ENCODE results near the gene LRRC47.
"Not testable (repeated sequence)": the region's sequence is repeated elsewhere in the genome, so short reads cannot be mapped to it uniquely, and the experiment has no call there.

Gene LRRC47

GRCh38 chr1:3814771-3815561 is 18.7 kb upstream of the LRRC47 start:
- DNase-seq: no peak

DNA sequence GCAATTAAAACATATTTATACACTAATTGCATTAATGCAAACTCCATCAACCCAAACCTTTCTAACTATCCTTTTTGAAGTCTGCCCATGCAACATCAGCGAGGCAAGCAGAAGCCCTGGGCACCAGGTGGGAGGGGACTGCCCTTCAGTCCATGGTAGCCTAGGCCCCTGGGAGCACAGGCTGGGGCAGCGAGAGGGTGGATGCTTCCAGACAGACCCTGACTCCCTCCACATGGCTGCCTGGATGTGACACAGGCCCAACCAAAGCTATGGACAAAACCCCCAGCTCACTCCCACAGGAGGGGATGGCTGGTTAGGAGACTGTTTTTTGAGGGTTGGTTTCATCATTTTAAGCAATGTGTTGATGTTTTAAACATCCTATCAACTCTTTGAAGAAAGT is 17.8 kb upstream of the LRRC47 start:
- DNase-seq: no peak

DNA sequence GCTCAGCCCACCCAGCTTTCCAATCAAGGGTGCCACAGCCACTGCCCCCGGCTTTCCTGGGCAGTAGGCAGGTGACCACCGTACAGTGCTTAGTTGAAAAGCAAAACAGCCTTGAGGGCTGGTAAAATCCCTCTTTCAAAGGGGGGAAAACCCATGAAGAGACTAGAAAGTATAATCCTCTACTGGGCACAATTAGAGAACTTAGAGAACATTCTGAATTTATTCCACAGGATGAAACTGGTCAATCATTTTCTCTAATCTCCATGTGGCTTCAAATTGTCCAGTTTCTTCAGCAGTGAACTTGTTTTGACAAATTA is 15.3 kb upstream of the LRRC47 start:
- DNase-seq: no peak

DNA sequence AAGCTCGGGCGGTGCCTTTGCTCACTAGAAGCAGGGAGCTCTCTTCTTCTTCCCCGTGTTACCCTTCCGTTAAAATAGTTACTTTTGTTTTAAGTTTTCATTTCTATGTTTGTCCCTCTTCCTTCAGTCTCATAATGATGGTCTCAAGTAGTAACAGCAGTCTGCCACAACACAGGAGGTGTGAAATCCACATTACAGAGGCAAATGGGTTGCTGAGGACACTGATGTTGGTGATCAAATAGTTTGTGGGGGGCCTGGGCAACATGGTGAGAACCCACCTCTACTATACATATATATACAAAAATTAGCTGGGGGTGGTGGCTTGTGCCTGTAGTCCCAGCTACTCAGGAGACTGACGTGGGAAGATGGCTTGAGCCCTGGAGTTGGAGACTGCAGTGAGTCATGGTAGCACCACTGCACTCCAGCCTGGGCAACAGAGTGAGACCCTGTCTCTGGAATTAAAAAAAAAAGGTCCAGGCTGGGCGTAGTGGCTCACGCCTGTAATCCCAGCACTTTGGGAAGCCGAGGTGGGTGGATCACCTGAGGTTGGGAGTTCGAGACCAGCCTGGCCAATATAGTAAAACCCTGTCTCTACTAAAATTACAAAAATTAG is 14.0 kb upstream of the LRRC47 start:
- DNase-seq: peak in 1 of 2 donors; percentile 13

DNA sequence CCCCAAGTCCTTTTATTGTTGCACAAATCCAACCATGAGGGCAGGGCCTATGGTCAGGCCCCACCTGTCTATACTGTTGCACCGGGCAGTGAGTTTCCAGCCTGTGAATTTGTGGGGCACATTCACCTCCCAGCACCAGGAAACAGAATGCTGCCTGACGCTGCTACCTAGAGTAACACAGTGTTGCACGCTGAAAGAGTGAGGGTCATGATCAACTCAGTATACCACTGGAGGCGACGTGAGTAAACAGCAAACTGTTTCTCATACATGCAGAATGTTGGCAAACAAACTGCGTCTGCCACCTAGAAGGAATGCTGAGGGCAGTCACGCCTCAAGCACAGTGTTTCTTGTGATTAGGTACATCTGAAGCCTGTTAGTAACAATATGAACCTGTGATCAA is 13.4 kb upstream of the LRRC47 start:
- no peak for DNase-seq

DNA sequence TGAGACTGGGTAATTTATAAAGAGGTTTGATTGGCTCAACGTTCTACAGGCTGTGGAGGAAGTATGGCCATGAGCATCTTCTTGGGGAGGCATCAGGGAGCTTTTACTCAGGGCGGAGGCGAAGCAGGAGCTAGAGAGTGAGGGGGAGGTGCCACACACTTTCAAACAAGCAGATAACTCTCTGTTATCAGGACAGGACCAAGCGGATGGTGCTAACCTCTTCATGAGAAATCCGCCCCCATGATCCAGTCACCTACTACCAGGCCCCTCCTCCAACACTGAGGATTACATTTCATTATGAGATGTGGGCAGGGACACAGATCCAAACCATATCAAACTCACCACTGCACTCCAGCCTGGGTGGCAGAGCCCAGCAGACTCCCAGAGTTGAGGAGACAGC is 11.5 kb upstream of the LRRC47 start:
- no peak for DNase-seq

DNA sequence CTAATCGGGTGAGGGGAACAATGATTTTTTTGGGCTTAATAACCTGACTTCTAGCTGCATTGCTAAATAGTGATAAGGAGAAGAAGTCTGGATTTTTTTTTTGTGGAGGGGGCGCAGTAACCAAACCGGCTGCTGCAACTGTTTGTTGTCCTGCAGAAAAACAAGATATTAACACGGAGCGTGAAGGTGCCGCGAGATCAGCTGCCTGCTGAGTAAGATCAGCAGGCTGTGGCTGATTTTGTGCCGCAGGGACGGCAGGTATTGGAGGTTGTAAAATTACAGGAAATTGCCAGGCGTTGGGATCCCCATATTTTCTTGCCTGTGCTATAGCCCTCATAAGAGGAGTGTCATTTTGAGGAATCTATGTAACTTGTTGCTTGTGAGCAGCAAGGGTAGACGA is 8.7 kb upstream of the LRRC47 start:
- no peak for DNase-seq

GRCh38 chr1:3804627-3804944 is 8.3 kb upstream of the LRRC47 start:
- DNase-seq: not testable (repeated sequence)

DNA sequence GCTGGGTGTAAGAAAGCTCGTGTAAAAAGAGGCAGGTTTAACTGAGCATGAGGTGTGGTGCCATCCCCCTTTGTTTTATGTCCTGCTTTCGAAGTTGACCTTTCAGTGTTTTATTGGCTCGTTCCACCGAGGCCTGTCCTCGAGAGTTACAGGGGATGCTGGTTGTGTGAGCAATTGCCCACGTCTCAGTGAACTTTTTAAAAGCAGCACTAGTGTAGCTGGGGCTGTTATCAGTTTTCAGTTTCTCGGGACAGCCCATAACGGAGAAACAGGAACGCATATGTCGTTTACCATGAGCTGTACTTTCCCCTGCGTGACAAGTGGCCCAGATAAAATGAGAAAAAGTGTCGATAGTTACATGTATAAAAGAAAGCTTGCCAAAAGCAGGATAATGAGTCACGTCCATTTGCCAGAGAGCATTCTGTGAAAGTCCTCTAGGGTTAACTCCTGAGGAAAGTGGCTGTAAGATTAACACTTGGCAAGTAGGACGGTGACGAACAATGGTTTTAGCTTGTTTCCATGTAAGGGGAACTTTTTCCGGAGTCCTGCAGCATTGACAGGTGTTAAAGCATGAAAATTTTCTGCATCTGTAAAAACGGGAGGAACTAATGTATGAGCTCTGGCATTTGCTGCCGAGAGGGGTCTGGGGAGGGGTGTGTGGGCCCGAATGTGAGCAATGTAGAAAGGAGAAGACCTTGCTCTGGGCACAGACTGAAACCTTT is 7.8 kb upstream of the LRRC47 start:
- DNase-seq: no peak

GRCh38 chr1:3800795-3801194 is 4.5 kb upstream of the LRRC47 start:
- DNase-seq: not testable (repeated sequence)

DNA sequence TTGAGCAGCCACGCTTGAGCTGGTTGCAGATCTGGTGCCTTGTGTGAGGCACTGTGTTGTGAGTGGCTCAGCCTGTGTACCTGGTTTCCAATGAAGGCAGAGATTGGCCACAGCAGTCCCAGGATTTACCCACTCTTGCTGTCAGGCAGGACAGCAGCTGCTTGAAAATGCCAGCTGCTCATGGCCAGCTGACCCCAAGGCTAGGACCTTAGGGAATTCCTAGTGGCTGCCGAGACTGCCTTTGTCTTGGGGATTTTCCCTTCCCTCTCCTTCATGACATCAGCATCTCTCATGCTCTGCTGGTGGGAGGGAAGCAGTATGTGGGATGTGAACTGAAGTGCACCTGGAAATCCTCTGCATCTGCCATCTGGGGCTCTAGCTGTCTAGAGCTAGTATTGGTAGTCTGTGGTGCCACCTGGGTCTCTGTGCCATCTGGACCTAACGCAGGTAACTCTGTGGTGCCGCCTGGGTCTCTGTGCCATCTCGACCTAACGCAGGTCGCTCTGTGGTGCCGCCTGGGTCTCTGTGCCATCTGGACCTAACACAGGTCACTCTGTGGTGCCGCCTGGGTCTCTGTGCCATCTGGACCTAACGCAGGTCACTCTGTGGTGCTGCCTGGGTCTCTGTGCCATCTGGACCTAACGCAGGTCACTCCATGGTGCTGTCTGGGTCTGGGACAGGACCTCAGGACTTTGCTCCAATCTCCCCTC is 3.8 kb upstream of the LRRC47 start:
- DNase-seq: no peak

DNA sequence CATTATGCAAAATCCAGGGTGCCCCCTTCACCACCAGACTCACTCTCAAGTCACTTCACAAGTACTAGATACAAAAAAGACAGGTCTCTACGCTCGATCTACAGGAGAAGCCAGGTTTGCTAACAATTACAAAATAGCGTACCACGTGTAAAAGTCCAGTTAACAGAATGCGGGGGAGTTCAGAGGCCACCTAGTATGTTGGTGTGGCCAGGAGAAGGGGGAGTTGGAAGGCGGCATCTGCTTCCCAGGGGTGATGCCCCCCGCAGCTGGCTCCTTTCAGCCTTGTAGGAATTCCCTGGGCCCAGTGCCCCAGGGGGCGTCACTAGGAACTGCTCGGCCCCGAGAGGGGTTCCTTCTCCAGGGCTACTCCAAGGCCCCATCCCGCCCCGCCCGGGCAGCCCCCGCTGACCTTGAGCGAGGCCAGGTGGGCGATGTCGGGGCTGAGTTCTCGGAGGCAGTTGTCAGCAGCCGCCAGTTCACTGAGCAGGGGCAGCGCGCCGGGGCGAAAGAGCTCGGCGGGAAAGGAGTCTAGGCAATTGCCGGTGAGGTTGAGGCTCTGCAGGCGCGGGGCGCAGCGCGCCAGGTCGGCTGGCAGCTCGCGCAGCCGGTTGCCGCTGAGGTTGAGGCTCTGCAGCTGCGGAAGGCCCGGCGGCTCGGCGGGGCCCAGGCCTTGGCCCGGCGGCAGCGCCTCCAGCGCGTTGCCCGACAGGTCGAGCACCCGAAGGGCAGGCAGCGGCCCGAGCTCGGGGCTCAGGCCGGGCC is 664 bp downstream of the LRRC47 start:
- DNase-seq: no peak

GRCh38 chr1:3790952-3791351 is 5.3 kb downstream of the LRRC47 start:
- DNase-seq: no peak

GRCh38 chr1:3790500-3790923 is 5.8 kb downstream of the LRRC47 start:
- no peak for DNase-seq

DNA sequence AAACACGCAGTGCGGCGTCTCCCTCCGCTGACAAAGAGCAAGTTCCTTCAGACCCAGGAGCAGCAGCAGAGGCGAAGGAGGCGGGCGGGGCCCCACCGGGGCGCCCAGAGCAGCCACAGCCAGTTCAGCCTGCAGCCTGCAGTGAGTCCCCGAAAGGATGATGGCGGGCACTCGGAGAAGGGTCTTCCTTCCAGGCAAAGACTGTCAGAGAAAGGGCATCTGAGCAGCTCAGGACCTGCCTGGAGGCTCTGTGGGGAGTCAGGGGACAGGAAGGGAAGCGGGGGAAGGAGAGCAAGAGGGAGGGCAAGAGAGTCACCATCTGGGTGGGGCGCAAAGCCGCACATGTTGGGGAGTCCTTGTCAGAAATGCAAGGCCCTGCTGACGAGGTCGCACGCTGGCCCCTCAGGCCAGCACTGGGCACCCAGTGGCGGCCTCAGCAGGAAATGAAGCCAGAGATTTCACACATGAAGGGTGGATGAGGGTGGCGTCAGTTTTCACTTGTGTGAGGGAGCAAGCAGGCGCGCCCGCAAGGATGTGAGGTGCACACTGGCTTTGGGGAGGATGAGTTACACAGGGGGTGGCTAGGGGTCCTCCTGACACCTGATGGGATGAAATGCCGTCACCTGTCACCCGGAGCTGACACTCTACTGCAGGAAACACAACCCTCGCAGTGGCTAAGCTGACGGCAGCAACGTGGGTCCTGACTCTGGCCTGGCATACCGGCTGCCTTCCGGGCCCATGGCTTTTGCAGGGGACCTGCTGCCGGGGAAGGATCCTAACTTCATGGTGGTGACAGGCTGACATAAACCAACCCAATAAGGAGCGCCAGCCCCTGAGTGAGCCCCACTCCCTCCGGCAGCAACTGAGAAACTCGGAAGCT is 6.6 kb downstream of the LRRC47 start:
- DNase-seq: no peak

DNA sequence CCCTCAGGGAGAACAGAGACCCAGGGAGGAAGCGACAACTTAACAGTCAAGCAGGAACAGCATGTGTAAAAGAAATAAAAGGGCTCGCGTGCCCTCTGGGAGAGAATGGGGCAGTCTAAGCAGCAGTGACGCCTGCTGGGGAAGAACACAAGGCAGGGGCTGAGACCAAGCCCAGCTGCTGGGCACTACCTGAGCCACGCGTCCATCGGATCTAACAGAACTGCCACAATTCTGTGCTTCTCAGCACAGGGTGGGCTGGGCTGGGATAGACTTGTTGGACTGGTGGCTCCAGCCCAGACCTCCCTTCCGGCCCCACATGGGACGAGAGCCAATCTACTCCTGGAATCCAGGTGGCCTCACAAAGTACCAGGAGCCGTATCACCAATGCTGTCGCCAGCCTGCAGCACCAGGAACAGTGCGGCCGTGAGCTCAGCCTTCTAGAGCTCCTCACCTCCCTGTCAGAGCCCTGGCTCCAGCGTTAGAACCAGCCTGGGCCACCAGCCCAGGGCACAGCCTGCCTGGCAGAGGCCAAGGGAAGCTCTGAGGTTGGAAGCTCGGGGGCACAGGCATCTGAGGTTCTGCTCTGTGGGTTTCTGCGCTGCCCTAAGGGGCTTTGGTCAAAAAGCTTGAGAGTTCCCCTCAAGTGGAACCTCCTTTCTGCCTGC is 7.4 kb downstream of the LRRC47 start:
- no peak for DNase-seq

- DNase-seq: no peak
These were observed 8.3 kb downstream of the LRRC47 start for GRCh38 chr1:3787745-3788605.

DNA sequence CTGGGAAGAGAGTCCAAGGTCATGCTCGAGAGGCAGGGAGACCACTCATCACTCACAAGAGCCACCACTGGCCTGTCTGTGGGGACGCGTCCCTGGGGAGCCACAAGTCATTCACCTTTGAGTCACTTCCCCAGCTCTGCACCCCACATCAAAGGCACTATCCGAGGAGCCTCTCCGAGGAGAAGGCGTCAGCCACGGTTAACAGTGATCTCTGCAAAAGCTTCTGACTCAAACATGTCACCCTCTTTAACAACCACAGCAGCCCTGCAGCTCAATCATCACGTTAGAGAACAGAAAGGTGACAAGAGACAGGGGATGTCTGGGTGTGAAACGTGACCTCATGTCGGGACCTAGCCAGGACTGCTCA is 9.0 kb downstream of the LRRC47 start:
- DNase-seq: peak in 1 of 2 donors; percentile 20

- DNase-seq: no peak
These were observed 9.6 kb downstream of the LRRC47 start for GRCh38 chr1:3786468-3787348.

Data from CD4-positive, alpha-beta T cell treated with Interleukin-1 beta for 1 hour (primary cell).